Kidney (tissue), 14 donors: ENCODE results near the gene NFIL3. TPM values are rescaled to one million over a fixed set of nuclear protein-coding genes. Genes with fewer than 3 reads are reported as not detected.
"Not testable (repeated sequence)": the region's sequence is repeated elsewhere in the genome, so short reads cannot be mapped to it uniquely, and the experiment has no call there.

Experiments
- DNase-seq, 5 donors: peaks; one replicate each; pipeline ENCODE4 v3.0.0-alpha.2; 2013 to 2020
- FAIRE-seq: peaks from 2 replicates; lab custom pipeline; 2012; peaks lifted over from hg19 to GRCh38; lab: Jason Lieb, UNC
- H3K27ac ChIP-seq, 2 donors: one replicate each; pipeline ENCODE4 v1.7.0; 2013; ENCODE audit warnings: low read depth in 2 of 2, low read length in 2 of 2, inconsistent platforms in 1 of 2
- H3K27me3 ChIP-seq: one replicate; pipeline ENCODE4 v1.7.1; 2013; ENCODE audit warnings: low read length, inconsistent platforms; ENCODE audit not compliant: control insufficient read depth, insufficient read depth
- H3K36me3 ChIP-seq, 3 donors: one replicate each; pipeline versions ENCODE4 v1.7.0 to v1.7.1; 2013; ENCODE audit warnings: low read length in 3 of 3, control low read depth in 1 of 3, inconsistent platforms in 1 of 3; ENCODE audit not compliant: insufficient read depth in 3 of 3, control insufficient read depth in 2 of 3
- H3K4me1 ChIP-seq, 3 donors: one replicate each; pipeline versions ENCODE4 v1.7.0 to v1.7.1; 2013; ENCODE audit warnings: low read length in 3 of 3, inconsistent platforms in 1 of 3, low read depth in 1 of 3; ENCODE audit not compliant: control insufficient read depth in 2 of 3, insufficient read depth in 2 of 3
- H3K4me3 ChIP-seq, 3 donors: one replicate each; pipeline versions ENCODE4 v1.7.0 to v1.8.1; 2013; ENCODE audit warnings: low read length in 3 of 3, control low read depth in 1 of 3, inconsistent platforms in 1 of 3
- H3K9ac ChIP-seq, 3 donors: one replicate each; pipeline versions ENCODE4 v1.7.0 to v1.7.1; 2013; ENCODE audit warnings: low read length in 3 of 3, control low read depth in 1 of 3, inconsistent platforms in 1 of 3
- H3K9me3 ChIP-seq, 3 donors: one replicate each; pipeline versions ENCODE4 v1.7.0 to v1.7.1; 2013; ENCODE audit warnings: low read length in 3 of 3, control low read depth in 1 of 3, inconsistent platforms in 1 of 3; ENCODE audit not compliant: control insufficient read depth in 2 of 3, insufficient read depth in 1 of 3
- intact Hi-C: fragments of 100-400 bp; cut with DNase I; formaldehyde crosslinking; loops from one replicate; pipeline ENCODE4 v1.11.1; 2022
- polyA plus RNA-seq: library from polyadenylated mRNA; stranded (reverse); fragments of 350-450 nt; fragmentation: Illumina TruSeq; extraction: RNeasy Lipid Tissue Mini Kit (QIAGEN cat#74804); gene quantifications from one replicate; pipeline ENCODE4 v1.2.3, GENCODE V29; 2014; ENCODE audit warnings: low read depth, low replicate concordance; ENCODE audit not compliant: insufficient read depth
- total RNA-seq: library from RNA; stranded (reverse); fragmentation: NEBNext Ultra II Directional; extraction: Animal tissue kit (Norgen Biotek cat#: 25700); gene quantifications from one replicate; pipeline ENCODE4 v1.2.1, GENCODE V29; 2021
- TF ChIP-seq, protein P1 (sequence below): IDR thresholded peaks from 3 replicates; pipeline ENCODE4 v1.5.1; 2012; ENCODE audit warnings: mild to moderate bottlenecking, moderate library complexity, borderline replicate concordance; ENCODE audit not compliant: insufficient read depth; ENCODE audit errors: extremely low read depth
- donor health status: control.
- donor health status: control.
- donor health status: control.
- donor health status: control.
- donor health status: control.
- donor health status: DM: yes; HTN: yes; CAD: no.
- donor health status: Normal renal cell carcinoma (clear cell type).

The NFIL3 gene
- total and polyA plus RNA-seq, 2 donors from 2014 or later, result 16.7 to 31.3 TPM

DNA sequence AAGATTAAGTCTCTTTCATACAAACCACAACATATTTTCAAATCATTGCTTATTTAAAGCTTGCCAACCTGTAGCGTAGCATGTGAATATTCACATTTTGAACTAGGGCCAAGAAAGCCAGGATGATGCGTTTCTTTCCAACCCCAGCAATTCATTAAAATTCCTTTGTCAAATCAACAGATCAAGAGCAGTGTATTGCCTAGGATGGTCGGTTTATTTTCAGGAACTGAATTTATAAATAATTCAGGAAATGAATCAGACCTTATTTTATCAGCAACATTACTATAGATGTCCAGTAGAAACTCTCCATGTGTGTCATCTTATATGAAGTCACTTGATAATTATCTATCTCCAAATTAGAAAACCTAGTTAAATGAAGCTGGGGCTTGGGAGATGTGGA lies 48.7 kb downstream of the NFIL3 start:
- no peak for DNase-seq

DNA sequence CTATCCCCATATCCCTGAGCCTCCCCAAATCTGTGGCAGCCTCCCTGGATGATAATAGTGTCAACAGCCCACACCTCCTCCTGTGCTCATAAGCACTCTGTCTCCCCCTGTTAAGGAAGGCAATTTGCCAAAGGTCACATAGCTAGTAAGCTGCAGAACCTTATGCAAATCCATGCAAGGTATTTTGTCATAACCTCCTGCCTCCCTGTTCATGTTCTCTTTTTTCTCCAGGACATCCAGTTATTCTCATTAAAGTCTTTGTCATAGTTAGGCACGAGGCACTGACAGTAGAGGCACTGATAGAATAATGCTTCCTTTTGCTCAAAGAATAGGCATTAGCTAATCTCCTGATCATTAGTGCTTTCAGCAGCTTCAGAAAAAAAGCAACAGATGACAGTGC lies 51.7 kb downstream of the NFIL3 start:
- intact Hi-C loops, result no loop called here
- TF ChIP-seq, protein P1, sequence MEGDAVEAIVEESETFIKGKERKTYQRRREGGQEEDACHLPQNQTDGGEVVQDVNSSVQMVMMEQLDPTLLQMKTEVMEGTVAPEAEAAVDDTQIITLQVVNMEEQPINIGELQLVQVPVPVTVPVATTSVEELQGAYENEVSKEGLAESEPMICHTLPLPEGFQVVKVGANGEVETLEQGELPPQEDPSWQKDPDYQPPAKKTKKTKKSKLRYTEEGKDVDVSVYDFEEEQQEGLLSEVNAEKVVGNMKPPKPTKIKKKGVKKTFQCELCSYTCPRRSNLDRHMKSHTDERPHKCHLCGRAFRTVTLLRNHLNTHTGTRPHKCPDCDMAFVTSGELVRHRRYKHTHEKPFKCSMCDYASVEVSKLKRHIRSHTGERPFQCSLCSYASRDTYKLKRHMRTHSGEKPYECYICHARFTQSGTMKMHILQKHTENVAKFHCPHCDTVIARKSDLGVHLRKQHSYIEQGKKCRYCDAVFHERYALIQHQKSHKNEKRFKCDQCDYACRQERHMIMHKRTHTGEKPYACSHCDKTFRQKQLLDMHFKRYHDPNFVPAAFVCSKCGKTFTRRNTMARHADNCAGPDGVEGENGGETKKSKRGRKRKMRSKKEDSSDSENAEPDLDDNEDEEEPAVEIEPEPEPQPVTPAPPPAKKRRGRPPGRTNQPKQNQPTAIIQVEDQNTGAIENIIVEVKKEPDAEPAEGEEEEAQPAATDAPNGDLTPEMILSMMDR, result no peak
- H3K27ac ChIP-seq, result no peak overlapping the region
- no peak overlapping the region for H3K9ac ChIP-seq
- no peaks in the 10 kb centered on the region for H3K4me1 ChIP-seq
- no peak overlapping the region for H3K4me3 ChIP-seq
- no peaks in the 10 kb centered on the region for H3K9me3 ChIP-seq
- no peak for DNase-seq
- H3K36me3 ChIP-seq, result no peaks in the 10 kb centered on the region
- no peaks in the 10 kb centered on the region for H3K27me3 ChIP-seq
- no peak for FAIRE-seq

More for the DNA sequence above, 48.7 kb downstream of the NFIL3 start:
- no peaks in the 10 kb centered on the region for H3K4me1 ChIP-seq
- no peak overlapping the region for H3K27ac ChIP-seq
- H3K9ac ChIP-seq, result no peak overlapping the region
- intact Hi-C loops, result no loop called here
- no peaks in the 10 kb centered on the region for H3K36me3 ChIP-seq
- TF ChIP-seq, protein P1, result no peak
- no peaks in the 10 kb centered on the region for H3K9me3 ChIP-seq
- no peak for FAIRE-seq
- H3K4me3 ChIP-seq, result no peak overlapping the region
- no peaks in the 10 kb centered on the region for H3K27me3 ChIP-seq

DNA sequence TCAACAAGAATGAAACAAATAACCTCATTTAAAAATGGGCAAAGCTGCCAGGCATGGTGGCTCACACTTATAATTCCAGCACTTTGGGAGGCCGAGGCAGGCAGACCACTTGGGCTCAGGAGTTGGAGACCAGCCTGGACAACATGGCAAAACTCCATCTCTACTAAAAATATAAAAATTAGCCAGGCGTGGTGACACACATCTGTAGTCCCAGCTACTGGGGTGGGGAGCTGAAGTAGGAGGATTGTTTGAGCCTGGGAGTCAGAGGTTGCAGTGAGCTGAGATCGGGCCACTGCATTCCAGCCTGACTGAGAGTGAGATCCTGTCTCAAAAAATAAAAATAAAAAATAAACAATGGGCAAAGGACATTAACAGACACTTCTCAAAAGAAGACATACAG lies 53.6 kb downstream of the NFIL3 start:
- intact Hi-C loops, H3K27ac ChIP-seq, H3K36me3 ChIP-seq, DNase-seq, H3K9ac ChIP-seq, H3K27me3 ChIP-seq, FAIRE-seq, H3K4me1 ChIP-seq, H3K4me3 ChIP-seq, H3K9me3 ChIP-seq: not testable (repeated sequence)

DNA sequence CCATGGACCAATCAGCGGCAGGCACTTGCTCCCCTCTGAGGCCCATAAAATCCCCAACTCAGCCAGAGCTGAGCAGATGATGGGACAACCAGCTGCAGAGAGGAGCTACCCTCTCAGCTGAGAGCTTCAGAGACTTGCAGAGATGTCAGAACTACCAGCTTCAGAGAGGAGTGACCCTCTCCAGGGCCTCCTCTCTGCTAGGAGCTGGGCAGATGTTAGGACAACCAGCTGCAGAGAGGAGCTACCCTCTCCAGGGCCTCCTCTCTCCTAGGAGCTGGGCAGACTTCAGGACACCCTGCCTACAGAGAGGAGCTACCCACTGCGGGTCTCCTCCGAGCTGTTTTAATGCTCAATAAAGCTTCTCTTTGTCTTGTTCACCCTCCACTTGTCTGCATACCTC lies 58.9 kb downstream of the NFIL3 start:
- FAIRE-seq, result no peak
- no peaks in the 10 kb centered on the region for H3K9me3 ChIP-seq
- intact Hi-C loops, result no loop called here

More for the DNA sequence above, 58.9 kb downstream of the NFIL3 start:
- no peaks in the 10 kb centered on the region for H3K27me3 ChIP-seq
- no peak overlapping the region for H3K4me3 ChIP-seq
- peaks cover 2 to 9% (median 3%) of the 10 kb centered on the region in 3 donors for H3K4me1 ChIP-seq
- TF ChIP-seq, protein P1, result no peak
- no peak overlapping the region for H3K9ac ChIP-seq
- no peaks in the 10 kb centered on the region for H3K36me3 ChIP-seq
- DNase-seq, result no peak
- no peak overlapping the region for H3K27ac ChIP-seq
